Smooth muscle cell of the umbilical artery (primary cell): Measurements from ENCODE around the gene SPACDR. TPM values are rescaled to one million over a fixed set of nuclear protein-coding genes. Genes with fewer than 3 reads are reported as not detected.

Source experiments
- total RNA-seq: library from RNA; depleted of rRNA; stranded (reverse); fragments of >200 nt; gene quantifications from 2 replicates; pipeline ENCODE4 v1.2.3, GENCODE V29; 2014

The SPACDR gene
- 0.30 and 1.5 TPM in 2 replicates for total RNA-seq

GRCh38 chr7:100464210-100464660 is at the start of gene SPACDR:
Gene SPACDR (minus strand): TSS chr7:100464260. CDS start chr7:100464025, 235 bp downstream.

DNA sequence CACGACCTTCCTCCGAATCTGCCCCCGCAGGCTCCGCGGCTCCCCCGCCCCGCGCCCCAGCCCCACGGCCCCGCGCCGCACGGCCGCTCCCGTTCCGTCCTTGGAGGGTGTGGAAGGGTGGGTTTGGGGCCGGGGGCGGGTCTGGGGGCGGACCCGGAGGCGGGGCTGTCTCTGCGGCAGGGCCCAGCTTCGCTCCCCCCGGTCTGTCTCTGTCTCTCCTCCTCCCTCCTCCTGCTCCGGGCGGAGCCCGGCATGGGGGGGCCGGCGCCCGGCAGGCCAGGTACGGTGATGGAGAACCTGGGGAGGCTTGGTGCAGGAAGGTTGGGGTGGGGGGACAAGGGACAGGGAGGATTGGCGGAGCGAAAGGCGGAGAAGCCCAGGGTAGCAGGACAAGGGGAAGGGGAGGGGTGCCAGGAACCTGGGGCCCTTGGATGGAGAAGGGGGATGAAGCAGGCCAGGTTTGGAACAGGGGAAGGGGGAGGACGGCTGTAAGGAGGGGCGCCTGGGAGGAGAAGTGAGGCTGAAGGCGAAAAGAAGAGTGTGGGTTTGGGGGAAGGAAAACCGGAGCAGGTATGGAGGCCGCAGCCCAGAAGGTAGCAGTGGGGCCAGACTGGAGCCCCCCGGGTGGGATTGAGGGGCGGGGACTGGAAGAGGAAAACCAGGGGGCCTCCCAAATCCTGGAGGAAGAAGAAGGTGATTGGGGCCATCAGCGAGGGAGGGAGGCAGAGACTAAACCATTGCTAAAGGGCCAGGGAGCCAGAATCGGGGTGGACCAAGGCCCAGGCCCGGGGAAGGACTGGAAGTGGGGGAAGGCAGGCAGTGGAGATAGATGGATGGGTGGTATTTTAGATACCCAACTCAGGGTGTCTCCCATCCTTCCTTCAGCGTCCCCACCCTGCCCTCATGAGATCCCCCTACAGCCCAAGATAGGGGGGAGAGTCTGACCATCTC is 19.9 kb upstream of the SPACDR start, which contains the start of gene NYAP1:
NYAP1 (plus strand) TSS at position 206 of the 951 bp plus-strand sequence. CDS start 1,385 bp downstream, outside the sequence.

DNA sequence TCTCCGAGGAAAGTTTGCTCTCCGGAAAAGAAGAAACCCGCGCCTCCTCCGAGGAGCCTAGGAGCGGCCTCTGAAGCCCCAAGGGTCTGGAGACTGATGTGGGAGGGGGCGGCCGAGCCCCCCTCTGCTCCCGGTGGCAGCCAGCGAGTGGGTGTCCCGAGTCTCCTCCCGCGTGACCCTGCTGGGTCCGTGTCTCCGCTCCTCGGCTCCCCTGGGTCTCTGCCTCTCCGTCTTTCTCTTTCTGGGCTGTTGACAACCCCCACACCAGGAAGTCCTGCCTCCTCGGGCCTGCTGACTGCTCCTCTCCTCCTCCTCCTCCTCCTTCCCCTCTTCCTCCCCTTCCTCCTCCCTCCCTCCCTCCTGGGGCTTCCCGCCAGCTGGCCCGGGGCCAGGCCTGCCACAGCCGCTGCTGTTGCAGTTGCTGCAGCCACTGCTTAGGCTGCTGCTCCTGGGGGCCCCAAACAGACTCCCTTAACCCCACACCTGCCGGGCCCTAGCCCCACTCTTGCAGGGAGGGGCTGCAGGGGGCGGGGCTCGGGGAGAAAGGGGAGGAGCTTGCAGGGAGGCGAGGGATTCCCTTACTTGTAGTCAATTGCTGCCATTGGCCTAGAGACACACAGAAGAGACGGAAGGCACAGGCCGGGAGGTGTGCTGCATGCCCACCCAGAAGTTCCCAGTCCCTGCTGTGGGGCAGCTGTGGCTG is 15.0 kb upstream of the SPACDR start, which contains the start of gene TSC22D4:
TSC22D4 (minus strand) TSS at position 257 of the 703 bp plus-strand sequence. CDS start 1,176 bp downstream, outside the sequence.

DNA sequence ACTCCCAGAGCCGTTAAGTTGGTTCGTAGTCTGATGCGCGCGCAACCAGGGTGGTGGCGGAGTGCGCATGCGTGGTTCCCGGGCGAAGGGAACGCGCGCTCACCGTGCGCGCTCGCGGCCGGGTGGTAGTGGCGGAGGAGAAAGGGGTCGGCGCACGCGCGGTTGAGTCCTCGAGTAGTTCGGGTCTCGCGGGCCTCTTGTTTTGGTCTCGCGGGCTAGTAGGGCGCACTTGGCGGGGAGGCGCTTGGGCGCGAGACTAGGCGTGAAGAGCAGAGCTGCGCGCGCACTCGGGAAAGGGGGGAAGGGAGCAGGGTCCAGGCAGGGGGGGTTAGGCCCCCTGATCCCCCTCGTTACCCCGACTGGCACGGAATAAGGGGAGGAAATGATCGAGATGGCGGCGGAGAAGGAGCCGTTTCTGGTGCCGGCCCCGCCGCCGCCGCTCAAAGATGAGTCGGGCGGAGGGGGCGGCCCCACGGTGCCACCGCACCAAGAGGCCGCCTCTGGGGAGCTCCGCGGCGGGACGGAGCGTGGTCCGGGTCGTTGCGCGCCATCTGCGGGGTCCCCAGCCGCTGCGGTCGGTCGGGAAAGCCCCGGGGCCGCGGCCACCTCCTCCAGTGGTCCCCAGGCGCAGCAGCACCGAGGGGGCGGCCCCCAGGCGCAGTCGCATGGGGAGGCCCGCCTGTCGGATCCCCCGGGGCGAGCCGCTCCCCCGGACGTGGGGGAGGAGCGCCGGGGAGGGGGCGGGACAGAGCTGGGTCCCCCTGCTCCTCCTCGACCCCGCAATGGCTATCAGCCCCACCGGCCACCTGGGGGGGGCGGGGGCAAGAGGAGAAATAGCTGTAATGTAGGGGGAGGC is 34.2 kb downstream of the SPACDR start, which contains the start of gene MEPCE:
MEPCE (plus strand) TSS at position 195 of the 856 bp plus-strand sequence; CDS start at position 383, 188 bp downstream.

GRCh38 chr7:100428199-100428966 is 35.7 kb downstream of the SPACDR start, which contains the start of gene ZCWPW1:
Gene ZCWPW1 (minus strand): TSS chr7:100428703. CDS start chr7:100420649, 8,054 bp downstream.

Other genes starting within 250 kb of the SPACDR start
- not detected in 2 replicates for gene PVRIG, start 244.3 kb downstream of the SPACDR start, total RNA-seq
- gene SPDYE3, start 156.6 kb downstream of the SPACDR start, total RNA-seq: not detected in 2 replicates
- gene PILRB, start 106.1 kb downstream of the SPACDR start, total RNA-seq: 10.4 and 13.5 TPM in 2 replicates
- 0.89 TPM in 1 of 2 replicates, not detected in the other for gene PILRA, start 90.8 kb downstream of the SPACDR start, total RNA-seq
- 1.1 and 1.2 TPM in 2 replicates for gene ZCWPW1, start 35.6 kb downstream of the SPACDR start, total RNA-seq
- 14.8 and 17.9 TPM in 2 replicates for gene MEPCE, start 34.4 kb downstream of the SPACDR start, total RNA-seq
- gene PPP1R35, start 27.8 kb downstream of the SPACDR start, total RNA-seq: 11.3 and 12.5 TPM in 2 replicates
- 10.1 and 19.5 TPM in 2 replicates for gene TSC22D4, start 15.0 kb upstream of the SPACDR start, total RNA-seq
- 0.83 and 1.2 TPM in 2 replicates for gene NYAP1, start 19.7 kb upstream of the SPACDR start, total RNA-seq
- 3.0 and 4.4 TPM in 2 replicates for gene AGFG2, start 74.9 kb upstream of the SPACDR start, total RNA-seq
- not detected in 2 replicates for gene SAP25, start 109.6 kb upstream of the SPACDR start, total RNA-seq
- 7.7 and 12.6 TPM in 2 replicates for gene LRCH4, start 121.9 kb upstream of the SPACDR start, total RNA-seq
- 0.30 and 0.32 TPM in 2 replicates for gene FBXO24, start 122.1 kb upstream of the SPACDR start, total RNA-seq
- 16.9 and 51.6 TPM in 2 replicates for gene PCOLCE, start 138.1 kb upstream of the SPACDR start, total RNA-seq
- gene MOSPD3, start 148.3 kb upstream of the SPACDR start, total RNA-seq: 4.2 and 5.4 TPM in 2 replicates
- 0.83 and 0.89 TPM in 2 replicates for gene TFR2, start 177.3 kb upstream of the SPACDR start, total RNA-seq
- not detected in 2 replicates for gene ACTL6B, start 192.2 kb upstream of the SPACDR start, total RNA-seq
- 61.5 and 126 TPM in 2 replicates for gene GNB2, start 209.5 kb upstream of the SPACDR start, total RNA-seq
- 11.3 and 14.4 TPM in 2 replicates for gene GIGYF1, start 230.0 kb upstream of the SPACDR start, total RNA-seq
- gene POP7, start 241.9 kb upstream of the SPACDR start, total RNA-seq: 27.6 and 27.9 TPM in 2 replicates